Activated naive CD4-positive, alpha-beta T cell (primary cell): ENCODE data around the gene RDX.

Source experiments
- DNase-seq, 4 experiments: peaks; one replicate each; lab custom pipeline; 2025; lab: John Stamatoyannopoulos, UW

Gene RDX

GRCh38 chr11:110172468-110173065 is 123.8 kb downstream of the RDX start:
- DNase-seq = no peak

- DNase-seq = no peak
Observed at GRCh38 chr11:110169738-110170137, 126.7 kb downstream of the RDX start.

- DNase-seq = no peak
Observed at GRCh38 chr11:110168033-110168803, 128.2 kb downstream of the RDX start.

GRCh38 chr11:110165039-110165925 is 131.1 kb downstream of the RDX start:
- DNase-seq = no peak

GRCh38 chr11:110162216-110162615 is 134.2 kb downstream of the RDX start:
- no peak for DNase-seq

GRCh38 chr11:110161061-110161460 is 135.4 kb downstream of the RDX start:
- no peak for DNase-seq

- no peak for DNase-seq
Observed at GRCh38 chr11:110160437-110160836, 136.0 kb downstream of the RDX start.

GRCh38 chr11:110160016-110160415 is 136.4 kb downstream of the RDX start:
- no peak for DNase-seq

GRCh38 chr11:110159476-110159875 is 136.9 kb downstream of the RDX start:
- DNase-seq = no peak

- DNase-seq = no peak
Observed at GRCh38 chr11:110158317-110159200, 137.9 kb downstream of the RDX start.

- DNase-seq = no peak
Observed at GRCh38 chr11:110156503-110156902, 139.9 kb downstream of the RDX start.

- DNase-seq = no peak
Observed at GRCh38 chr11:110153474-110153873, 142.9 kb downstream of the RDX start.

- no peak for DNase-seq
Observed at GRCh38 chr11:110152199-110152598, 144.2 kb downstream of the RDX start.

GRCh38 chr11:110148775-110149744 is 147.4 kb downstream of the RDX start:
- DNase-seq = no peak

GRCh38 chr11:110147962-110148709 is 148.3 kb downstream of the RDX start:
- DNase-seq = no peak

GRCh38 chr11:110141812-110142211 is 154.6 kb downstream of the RDX start:
- no peak for DNase-seq

- DNase-seq = no peak
Observed at GRCh38 chr11:110134110-110134509, 162.3 kb downstream of the RDX start.

- DNase-seq = no peak
Observed at GRCh38 chr11:110133160-110133559, 163.3 kb downstream of the RDX start.

GRCh38 chr11:110131386-110132123 is 164.9 kb downstream of the RDX start:
- DNase-seq = no peak
